Islet precursor cell (in vitro differentiated cells): ENCODE results near the gene ARL6IP4.
A peak's percentile ranks its signal among the peaks of the same experiment; 100 is the strongest.

Experiments used
- DNase-seq: peaks from one replicate; pipeline ENCODE4 v3.0.0-alpha.2; 2018

ARL6IP4 gene

GRCh38 chr12:122959566-122960192, 20.8 kb upstream of the ARL6IP4 start:
- DNase-seq, result peak; percentile 48

- no peak for DNase-seq
These were observed 20.3 kb upstream of the ARL6IP4 start for GRCh38 chr12:122960193-122960569.

GRCh38 chr12:122961531-122962329, 18.8 kb upstream of the ARL6IP4 start:
- DNase-seq, result no peak

GRCh38 chr12:122963941-122964265, 16.6 kb upstream of the ARL6IP4 start:
- DNase-seq, result peak; percentile 53

GRCh38 chr12:122964439-122965257, 15.8 kb upstream of the ARL6IP4 start:
- DNase-seq, result peak; percentile 71

GRCh38 chr12:122965321-122965751, 15.1 kb upstream of the ARL6IP4 start:
- peak; percentile 60 for DNase-seq

- peak; percentile 99 for DNase-seq
These were observed 14.4 kb upstream of the ARL6IP4 start, which contains the start of gene ABCB9 for GRCh38 chr12:122965851-122966742. Gene ABCB9, minus strand, starts transcription at chr12:122966463. Its CDS starts 6,228 bp downstream, at chr12:122960235.

- no peak for DNase-seq
These were observed 13.5 kb upstream of the ARL6IP4 start for GRCh38 chr12:122966743-122967550.

GRCh38 chr12:122968104-122968503, 12.4 kb upstream of the ARL6IP4 start:
- no peak for DNase-seq

- no peak for DNase-seq
These were observed 10.8 kb upstream of the ARL6IP4 start for GRCh38 chr12:122969676-122970075.

- DNase-seq, result peak; percentile 100
These were observed 6.1 kb upstream of the ARL6IP4 start for GRCh38 chr12:122974274-122974891.

GRCh38 chr12:122974892-122975789, 5.3 kb upstream of the ARL6IP4 start, which contains the start of gene OGFOD2:
Gene OGFOD2, plus strand, starts transcription at chr12:122975244. Its CDS starts 8 bp downstream, at chr12:122975252.
- DNase-seq, result peak; percentile 96

GRCh38 chr12:122975790-122976647, 4.5 kb upstream of the ARL6IP4 start:
- peak; percentile 62 for DNase-seq

GRCh38 chr12:122976648-122976975, 3.9 kb upstream of the ARL6IP4 start:
- no peak for DNase-seq

GRCh38 chr12:122977153-122977552, 3.3 kb upstream of the ARL6IP4 start:
- no peak for DNase-seq

- DNase-seq, result no peak
These were observed 2.7 kb upstream of the ARL6IP4 start for GRCh38 chr12:122977655-122978392.

- DNase-seq, result no peak
These were observed 1.9 kb upstream of the ARL6IP4 start for GRCh38 chr12:122978507-122978955.
